K562 (cell line): ENCODE data around the gene SLC6A9. TPM values are rescaled to one million over a fixed set of nuclear protein-coding genes. Genes with fewer than 3 reads are reported as not detected.
A peak's percentile ranks its signal among the peaks of the same experiment; 100 is the strongest.

Experiments
- BHLHE40 ChIP-seq: IDR thresholded peaks from 2 replicates; pipeline ENCODE4 v1.6.1; 2011; ENCODE audit warnings: low read length, improper control_type of control experiment
- BRCA1 ChIP-seq, 2 experiments: fragments of 450-650 bp in 1 of 2; sonication (generic) in 1 of 2; formaldehyde crosslinking in 1 of 2; IDR thresholded peaks; 2 replicates each; pipeline versions ENCODE4 v1.5.0 to v1.6.1; 2017 to 2020; ENCODE audit warnings: mild to moderate bottlenecking in 1 of 2, missing genetic modification reagents in 1 of 2
- CBX2 ChIP-seq: fragments of 200-600 bp; sonication (generic); IDR thresholded peaks from one replicate; pipeline ENCODE4 v1.6.1; 2012; ENCODE audit warnings: mild to moderate bottlenecking, low read length, inconsistent platforms; ENCODE audit not compliant: insufficient read depth, poor library complexity, severe bottlenecking
- CCAR2 ChIP-seq: fragments of 200-400 bp; formaldehyde crosslinking; IDR thresholded peaks from 2 replicates; pipeline ENCODE4 v1.6.1; 2017; ENCODE audit warnings: mild to moderate bottlenecking, low read depth, low read length
- ID3 ChIP-seq, 2 experiments: fragments of 250-450 bp in 1 of 2; fragments of 450-650 bp in 1 of 2; sonication (Bioruptor Pico) in 1 of 2; IDR thresholded peaks; 2 replicates each; pipeline versions ENCODE4 v1.6.1 to v1.8.0; 2016 to 2021; ENCODE audit warnings: mild to moderate bottlenecking in 2 of 2, moderate library complexity in 2 of 2, missing compliant biosample characterization in 1 of 2, missing genetic modification characterization in 1 of 2
- IRF2 ChIP-seq: sonication (generic); formaldehyde crosslinking; IDR thresholded peaks from 2 replicates; pipeline ENCODE4 v1.8.1; 2022; ENCODE audit warnings: mild to moderate bottlenecking, missing genetic modification reagents
- MBD2 ChIP-seq: sonication (generic); IDR thresholded peaks from 2 replicates; pipeline ENCODE4 v1.6.1; 2016; ENCODE audit warnings: low read depth, borderline replicate concordance
- RBFOX2 ChIP-seq: fragments of 200-400 bp; formaldehyde crosslinking; IDR thresholded peaks from 2 replicates; pipeline ENCODE4 v1.6.1; 2017; ENCODE audit warnings: low read depth, mild to moderate bottlenecking, low read length, moderate library complexity
- SMAD1 ChIP-seq: fragments of 150-350 bp; IDR thresholded peaks from 2 replicates; pipeline ENCODE4 v1.6.1; 2014; ENCODE audit warnings: low read length, low read depth; ENCODE audit not compliant: partially characterized antibody
- ZNF224 ChIP-seq: sonication (generic); formaldehyde crosslinking; IDR thresholded peaks from 2 replicates; pipeline ENCODE4 v1.8.0; 2022; ENCODE audit warnings: mild to moderate bottlenecking, missing genetic modification reagents
- ZNF699 ChIP-seq: fragments of 250-450 bp; sonication (Bioruptor Pico); IDR thresholded peaks from 2 replicates; pipeline ENCODE4 v1.8.0; 2021; ENCODE audit warnings: mild to moderate bottlenecking, moderate library complexity; ENCODE audit not compliant: insufficient replicate concordance
- polyA plus RNA-seq, 8 experiments: library from polyadenylated mRNA; depleted of rRNA in 4 of 8; stranded (reverse) in 5 of 8; unstranded in 3 of 8; fragments of >200 nt; fragmentation: Nextera tagmentation in 2 of 8; fragmentation: Illumina TruSeq in 1 of 8; extraction: Ambion mirVana in 2 of 8; extraction: Trizol in 1 of 8; gene quantifications; 2 replicates each; pipeline versions ENCODE4 v1.2.1 to v1.2.3, GENCODE V29; 2011 to 2014; ENCODE audit warnings: inconsistent platforms in 1 of 8, missing spikeins in 1 of 8
- total RNA-seq, 7 experiments: library from RNA; depleted of rRNA in 6 of 7; stranded (reverse); fragments of >200 nt in 6 of 7; fragmentation: Illumina TruSeq in 2 of 7; extraction: Trizol in 2 of 7; gene quantifications; 2 replicates each; pipeline versions ENCODE4 v1.2.1 to v1.2.3, GENCODE V29; 2011 to 2021; ENCODE audit warnings: low replicate concordance in 1 of 7
- TF ChIP-seq, protein P1 (sequence below), 2 experiments: IDR thresholded peaks in 1 of 2; conservative IDR thresholded peaks in 1 of 2; 2 replicates each; pipeline ENCODE4 v1.6.1; 2016; ENCODE audit warnings: low read depth in 2 of 2, mild to moderate bottlenecking in 1 of 2, missing compliant biosample characterization in 1 of 2, missing genetic modification characterization in 1 of 2, moderate library complexity in 1 of 2
- TF ChIP-seq, protein P2 (sequence below): fragments of 450-650 bp; IDR thresholded peaks from 2 replicates; pipeline ENCODE4 v1.6.1; 2014; ENCODE audit warnings: low read depth, mild to moderate bottlenecking, moderate library complexity, borderline replicate concordance
- TF ChIP-seq, protein P3 (sequence below): fragments of 450-650 bp; IDR thresholded peaks from 2 replicates; pipeline ENCODE4 v1.6.1; 2017; ENCODE audit warnings: antibody characterized with exemption, mild to moderate bottlenecking
- TF ChIP-seq, protein P4 (sequence below): IDR thresholded peaks from 2 replicates; pipeline ENCODE4 v1.6.1; 2014; ENCODE audit warnings: antibody characterized with exemption

SLC6A9 gene
- total and polyA plus RNA-seq, 9 of the 15 experiments (the other 6 are each of a cell fraction or from before 2014, with no cell fraction given), result 0.17 to 18.7 (median 2.9) TPM

DNA sequence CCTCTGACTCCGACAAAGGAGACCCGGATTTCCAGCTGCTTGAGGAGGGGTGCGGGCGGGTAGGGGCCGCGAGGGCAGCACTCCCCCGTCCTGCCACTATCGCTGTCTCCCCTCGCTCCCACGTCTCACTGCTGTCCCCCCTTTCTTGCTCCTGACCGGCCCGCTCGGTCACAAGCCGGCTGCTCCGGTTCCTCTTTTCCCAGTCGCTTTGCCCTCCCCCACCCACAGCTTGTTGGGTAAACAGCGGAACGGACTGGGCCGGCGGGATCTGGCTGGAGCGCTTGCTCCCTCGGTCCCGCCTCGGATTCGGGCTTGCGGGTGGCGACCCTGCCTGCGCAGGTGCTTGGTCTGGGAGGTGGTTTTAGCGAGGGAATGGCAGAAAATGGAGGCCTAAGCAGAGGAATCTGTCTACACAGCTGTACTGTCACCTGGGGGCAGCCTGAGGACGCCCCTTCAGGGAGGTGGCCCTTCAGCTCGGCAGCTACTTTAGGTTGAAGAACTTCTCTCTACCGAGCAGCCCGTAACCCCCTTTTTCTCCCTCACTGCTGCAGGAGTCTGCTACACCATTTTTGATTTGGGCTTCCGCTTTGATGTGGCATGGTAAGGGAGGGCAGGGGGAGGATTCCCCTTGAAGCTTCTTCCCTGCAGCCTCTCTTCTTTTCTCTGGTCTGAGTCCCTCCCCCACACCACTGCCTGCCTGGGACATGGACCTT is 55.9 kb downstream of the SLC6A9 start (continued):
- TF ChIP-seq, protein P1, sequence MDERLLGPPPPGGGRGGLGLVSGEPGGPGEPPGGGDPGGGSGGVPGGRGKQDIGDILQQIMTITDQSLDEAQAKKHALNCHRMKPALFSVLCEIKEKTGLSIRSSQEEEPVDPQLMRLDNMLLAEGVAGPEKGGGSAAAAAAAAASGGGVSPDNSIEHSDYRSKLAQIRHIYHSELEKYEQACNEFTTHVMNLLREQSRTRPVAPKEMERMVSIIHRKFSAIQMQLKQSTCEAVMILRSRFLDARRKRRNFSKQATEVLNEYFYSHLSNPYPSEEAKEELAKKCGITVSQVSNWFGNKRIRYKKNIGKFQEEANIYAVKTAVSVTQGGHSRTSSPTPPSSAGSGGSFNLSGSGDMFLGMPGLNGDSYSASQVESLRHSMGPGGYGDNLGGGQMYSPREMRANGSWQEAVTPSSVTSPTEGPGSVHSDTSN (CRISPR knock-in tag; IDR thresholded peaks at IDR 0.05; ENCODE audit: low read depth), result no peak
- TF ChIP-seq, protein P1 (tag; conservative IDR thresholded peaks at IDR 0.05; ENCODE audit: low read depth), result 0 out of 2 replicates have a peak, but pooled peaks have one; percentile 10
- TF ChIP-seq, protein P2, sequence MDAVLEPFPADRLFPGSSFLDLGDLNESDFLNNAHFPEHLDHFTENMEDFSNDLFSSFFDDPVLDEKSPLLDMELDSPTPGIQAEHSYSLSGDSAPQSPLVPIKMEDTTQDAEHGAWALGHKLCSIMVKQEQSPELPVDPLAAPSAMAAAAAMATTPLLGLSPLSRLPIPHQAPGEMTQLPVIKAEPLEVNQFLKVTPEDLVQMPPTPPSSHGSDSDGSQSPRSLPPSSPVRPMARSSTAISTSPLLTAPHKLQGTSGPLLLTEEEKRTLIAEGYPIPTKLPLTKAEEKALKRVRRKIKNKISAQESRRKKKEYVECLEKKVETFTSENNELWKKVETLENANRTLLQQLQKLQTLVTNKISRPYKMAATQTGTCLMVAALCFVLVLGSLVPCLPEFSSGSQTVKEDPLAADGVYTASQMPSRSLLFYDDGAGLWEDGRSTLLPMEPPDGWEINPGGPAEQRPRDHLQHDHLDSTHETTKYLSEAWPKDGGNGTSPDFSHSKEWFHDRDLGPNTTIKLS, result no peak
- no peak for TF ChIP-seq CBX2
- no peak for TF ChIP-seq BRCA1 (IDR thresholded peaks at IDR 0.05)
- TF ChIP-seq BRCA1 (CRISPR knock-in tag; IDR thresholded peaks at IDR 0.05), result peak; percentile 71; the same call in 1 of the 2 replicates
- no peak for TF ChIP-seq ID3 (CRISPR knock-in tag; IDR thresholded peaks at IDR 0.05)
- no peak for TF ChIP-seq ID3 (tag; IDR thresholded peaks at IDR 0.05)
- no peak for TF ChIP-seq CCAR2
- TF ChIP-seq IRF2 (CRISPR knock-in tag), result no peak
- TF ChIP-seq, protein P3, sequence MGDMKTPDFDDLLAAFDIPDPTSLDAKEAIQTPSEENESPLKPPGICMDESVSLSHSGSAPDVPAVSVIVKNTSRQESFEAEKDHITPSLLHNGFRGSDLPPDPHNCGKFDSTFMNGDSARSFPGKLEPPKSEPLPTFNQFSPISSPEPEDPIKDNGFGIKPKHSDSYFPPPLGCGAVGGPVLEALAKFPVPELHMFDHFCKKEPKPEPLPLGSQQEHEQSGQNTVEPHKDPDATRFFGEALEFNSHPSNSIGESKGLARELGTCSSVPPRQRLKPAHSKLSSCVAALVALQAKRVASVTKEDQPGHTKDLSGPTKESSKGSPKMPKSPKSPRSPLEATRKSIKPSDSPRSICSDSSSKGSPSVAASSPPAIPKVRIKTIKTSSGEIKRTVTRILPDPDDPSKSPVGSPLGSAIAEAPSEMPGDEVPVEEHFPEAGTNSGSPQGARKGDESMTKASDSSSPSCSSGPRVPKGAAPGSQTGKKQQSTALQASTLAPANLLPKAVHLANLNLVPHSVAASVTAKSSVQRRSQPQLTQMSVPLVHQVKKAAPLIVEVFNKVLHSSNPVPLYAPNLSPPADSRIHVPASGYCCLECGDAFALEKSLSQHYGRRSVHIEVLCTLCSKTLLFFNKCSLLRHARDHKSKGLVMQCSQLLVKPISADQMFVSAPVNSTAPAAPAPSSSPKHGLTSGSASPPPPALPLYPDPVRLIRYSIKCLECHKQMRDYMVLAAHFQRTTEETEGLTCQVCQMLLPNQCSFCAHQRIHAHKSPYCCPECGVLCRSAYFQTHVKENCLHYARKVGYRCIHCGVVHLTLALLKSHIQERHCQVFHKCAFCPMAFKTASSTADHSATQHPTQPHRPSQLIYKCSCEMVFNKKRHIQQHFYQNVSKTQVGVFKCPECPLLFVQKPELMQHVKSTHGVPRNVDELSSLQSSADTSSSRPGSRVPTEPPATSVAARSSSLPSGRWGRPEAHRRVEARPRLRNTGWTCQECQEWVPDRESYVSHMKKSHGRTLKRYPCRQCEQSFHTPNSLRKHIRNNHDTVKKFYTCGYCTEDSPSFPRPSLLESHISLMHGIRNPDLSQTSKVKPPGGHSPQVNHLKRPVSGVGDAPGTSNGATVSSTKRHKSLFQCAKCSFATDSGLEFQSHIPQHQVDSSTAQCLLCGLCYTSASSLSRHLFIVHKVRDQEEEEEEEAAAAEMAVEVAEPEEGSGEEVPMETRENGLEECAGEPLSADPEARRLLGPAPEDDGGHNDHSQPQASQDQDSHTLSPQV, result no peak
- TF ChIP-seq MBD2, result no peak
- TF ChIP-seq RBFOX2, result no peak
- TF ChIP-seq, protein P4, sequence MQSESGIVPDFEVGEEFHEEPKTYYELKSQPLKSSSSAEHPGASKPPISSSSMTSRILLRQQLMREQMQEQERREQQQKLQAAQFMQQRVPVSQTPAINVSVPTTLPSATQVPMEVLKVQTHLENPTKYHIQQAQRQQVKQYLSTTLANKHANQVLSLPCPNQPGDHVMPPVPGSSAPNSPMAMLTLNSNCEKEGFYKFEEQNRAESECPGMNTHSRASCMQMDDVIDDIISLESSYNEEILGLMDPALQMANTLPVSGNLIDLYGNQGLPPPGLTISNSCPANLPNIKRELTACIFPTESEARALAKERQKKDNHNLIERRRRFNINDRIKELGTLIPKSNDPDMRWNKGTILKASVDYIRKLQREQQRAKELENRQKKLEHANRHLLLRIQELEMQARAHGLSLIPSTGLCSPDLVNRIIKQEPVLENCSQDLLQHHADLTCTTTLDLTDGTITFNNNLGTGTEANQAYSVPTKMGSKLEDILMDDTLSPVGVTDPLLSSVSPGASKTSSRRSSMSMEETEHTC, result peak; percentile 8; the same call in 1 of the 2 replicates
- no peak for TF ChIP-seq SMAD1
- no peak for TF ChIP-seq BHLHE40
- TF ChIP-seq ZNF699, result no peak
- TF ChIP-seq ZNF224 (CRISPR knock-in tag), result no peak
